NCI-H524 treated with DMSO at 0.1 percent for 48 hours (cell line): ENCODE results near the gene RBMS1.

Experiments used
- DNase-seq: peaks from one replicate; lab custom pipeline; 2025; lab: John Stamatoyannopoulos, UW

The RBMS1 gene

GRCh38 chr2:160332318-160332717, 161.3 kb downstream of the RBMS1 start:
- DNase-seq: no peak

DNA sequence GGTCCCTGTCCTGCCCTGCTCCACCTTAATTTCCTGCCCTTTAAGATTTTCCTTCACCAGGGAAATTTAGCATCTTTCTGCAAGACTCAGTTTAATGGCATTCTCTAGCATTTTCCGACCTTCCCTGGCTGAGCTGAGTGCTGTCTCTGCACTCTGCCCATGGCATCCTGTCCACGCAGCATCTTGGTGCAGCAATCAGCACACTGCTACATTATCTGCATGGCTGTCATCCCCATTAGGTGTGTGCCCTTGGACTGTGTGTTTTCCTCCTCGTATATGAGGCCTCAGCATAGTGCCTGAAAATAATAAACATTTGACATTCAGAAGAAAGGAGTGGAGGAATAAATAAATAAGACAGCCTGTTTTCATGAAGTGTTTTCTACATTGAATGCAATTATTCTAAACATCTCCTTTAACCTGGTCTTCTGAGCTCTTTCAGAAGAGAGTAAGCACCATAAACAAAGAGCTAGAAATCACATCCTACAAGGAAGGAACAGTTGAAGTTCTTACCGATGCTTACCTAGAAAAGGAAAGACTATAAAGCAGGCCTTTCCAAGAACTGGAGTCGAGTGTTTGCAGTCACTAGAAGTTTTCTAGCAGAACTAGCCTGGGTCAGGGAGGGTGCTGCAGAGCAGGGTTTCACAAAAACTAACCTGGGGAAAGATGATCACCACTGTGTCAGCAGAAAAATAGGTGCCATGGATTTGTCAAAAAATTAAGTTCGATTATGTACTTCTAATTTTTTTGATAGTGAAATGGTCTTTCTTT, 162.2 kb downstream of the RBMS1 start:
- DNase-seq: no peak

- DNase-seq: no peak
Measured at GRCh38 chr2:160328811-160329527, 164.6 kb downstream of the RBMS1 start.

- DNase-seq: no peak
Measured at GRCh38 chr2:160326786-160327185, 166.8 kb downstream of the RBMS1 start.

GRCh38 chr2:160325418-160325817, 168.2 kb downstream of the RBMS1 start:
- DNase-seq: no peak

DNA sequence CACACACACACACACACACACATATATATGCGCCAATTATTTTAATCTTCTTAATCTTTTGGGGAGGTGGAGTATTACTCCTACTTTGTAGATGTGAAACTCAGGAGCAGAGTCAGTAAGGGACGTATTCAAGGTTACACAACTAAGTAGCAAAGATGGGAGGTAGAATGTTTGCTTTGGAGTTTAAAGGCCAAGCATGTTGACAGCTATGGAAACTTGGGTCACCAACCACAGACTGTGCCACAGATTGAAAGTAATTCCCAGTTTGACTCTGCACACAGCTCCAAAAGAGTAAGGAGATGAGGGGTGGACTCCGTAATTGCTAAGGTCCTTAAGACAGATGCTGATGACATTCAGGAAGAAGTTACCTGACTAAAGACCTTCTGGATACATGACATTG, 168.7 kb downstream of the RBMS1 start:
- DNase-seq: no peak

DNA sequence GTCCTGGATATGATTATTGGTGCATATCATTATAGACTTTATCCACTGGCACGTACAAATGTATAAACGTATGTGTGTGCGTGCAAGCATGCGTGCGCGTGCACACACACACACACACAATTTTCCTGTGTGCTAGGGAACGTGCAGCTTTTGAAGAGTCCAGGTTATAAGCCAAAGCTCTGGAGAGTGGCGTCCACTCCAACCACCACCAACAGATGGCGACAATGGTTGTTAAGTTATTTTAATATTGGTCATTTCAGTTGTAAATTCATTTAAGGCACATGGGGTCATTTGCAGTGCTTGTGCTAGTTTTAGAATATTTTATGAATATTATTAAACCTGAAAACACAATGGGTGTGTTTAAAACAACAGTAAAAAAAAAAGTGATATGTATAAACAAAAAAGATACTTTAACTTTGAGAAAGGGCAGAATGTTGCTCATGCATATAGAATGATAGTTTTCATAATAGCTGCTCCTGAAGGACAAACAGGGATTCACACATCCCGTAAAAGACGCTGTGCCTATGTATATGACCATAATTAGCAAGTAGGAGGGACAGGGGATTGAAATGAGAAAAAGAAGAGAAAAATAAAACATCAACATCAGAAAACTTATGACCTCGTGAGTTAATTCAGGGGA, 169.3 kb downstream of the RBMS1 start:
- DNase-seq: no peak

GRCh38 chr2:160322320-160322719, 171.3 kb downstream of the RBMS1 start:
- DNase-seq: no peak

- DNase-seq: no peak
Measured at GRCh38 chr2:160321006-160321405, 172.6 kb downstream of the RBMS1 start.

DNA sequence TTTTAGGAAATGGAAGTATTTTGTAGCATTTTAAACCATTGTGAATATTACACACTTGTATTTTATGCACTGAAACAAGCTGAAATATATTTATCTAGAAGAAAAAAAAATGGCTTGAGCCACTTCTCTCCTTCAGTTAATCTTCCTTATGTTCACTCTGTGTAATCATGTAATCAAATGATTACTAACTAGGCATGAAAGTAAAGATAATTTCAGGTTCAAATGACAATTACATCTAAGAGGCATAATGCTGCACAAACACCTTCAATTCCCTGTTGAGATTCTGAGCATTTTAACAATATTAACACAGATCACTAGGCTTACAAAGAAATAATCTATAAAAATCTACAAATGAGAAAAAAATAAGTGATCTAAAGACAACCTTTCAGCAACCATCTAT, 173.9 kb downstream of the RBMS1 start:
- DNase-seq: no peak

- DNase-seq: no peak
Measured at GRCh38 chr2:160318218-160318617, 175.4 kb downstream of the RBMS1 start.

- no peak for DNase-seq
Measured at GRCh38 chr2:160317181-160318099, 176.2 kb downstream of the RBMS1 start.

GRCh38 chr2:160315337-160315736, 178.3 kb downstream of the RBMS1 start:
- DNase-seq: no peak

DNA sequence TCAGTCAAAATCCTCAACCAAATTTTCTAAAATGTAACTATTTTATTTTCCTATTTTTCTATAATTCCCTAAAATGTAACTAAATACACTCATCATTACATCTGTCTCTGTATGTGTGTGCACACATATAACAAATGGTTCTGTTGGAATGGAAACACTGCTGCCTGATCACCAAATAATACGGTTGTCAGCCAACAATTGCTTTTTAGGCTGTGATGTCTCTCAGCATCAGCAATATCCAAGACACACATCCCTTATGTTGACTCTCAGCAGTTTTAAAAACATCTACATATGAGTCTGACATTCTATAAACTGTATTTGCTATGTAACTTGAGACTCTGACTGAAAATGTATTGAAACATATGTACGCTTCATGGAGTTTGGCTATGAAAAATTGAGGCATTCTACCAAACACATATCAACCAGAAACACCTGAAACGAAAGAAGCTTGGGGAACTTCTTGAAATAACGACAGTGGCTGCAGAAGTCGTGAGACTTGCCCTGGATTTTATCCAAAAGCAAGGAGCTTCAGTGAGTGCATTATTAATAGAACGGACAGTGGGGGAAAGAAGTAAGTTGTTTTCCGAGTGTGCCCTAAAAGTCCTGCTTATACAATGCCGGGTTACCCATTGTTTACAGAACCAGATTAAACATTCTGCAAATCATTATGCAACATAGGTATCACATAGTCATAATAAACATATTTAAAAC, 183.3 kb downstream of the RBMS1 start:
- DNase-seq: no peak

DNA sequence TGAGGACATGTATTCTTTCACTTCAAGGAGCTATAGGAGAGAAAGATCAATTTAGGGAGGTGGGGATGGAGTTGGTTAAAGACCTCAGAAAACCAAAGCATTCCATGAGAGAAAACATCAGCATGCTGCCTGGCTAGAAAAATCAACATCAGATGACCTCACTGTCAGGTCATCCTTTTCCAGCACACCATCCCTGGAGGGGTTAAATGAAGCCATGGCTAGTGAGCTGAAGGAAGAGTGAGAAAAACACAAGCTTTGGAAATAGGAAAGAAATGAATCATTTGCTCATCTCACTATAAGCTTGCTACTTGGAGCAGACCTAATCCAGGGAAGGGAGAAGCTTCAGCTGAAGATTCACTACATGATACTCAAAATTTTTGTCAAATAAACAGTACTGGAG, 184.0 kb downstream of the RBMS1 start:
- DNase-seq: no peak

DNA sequence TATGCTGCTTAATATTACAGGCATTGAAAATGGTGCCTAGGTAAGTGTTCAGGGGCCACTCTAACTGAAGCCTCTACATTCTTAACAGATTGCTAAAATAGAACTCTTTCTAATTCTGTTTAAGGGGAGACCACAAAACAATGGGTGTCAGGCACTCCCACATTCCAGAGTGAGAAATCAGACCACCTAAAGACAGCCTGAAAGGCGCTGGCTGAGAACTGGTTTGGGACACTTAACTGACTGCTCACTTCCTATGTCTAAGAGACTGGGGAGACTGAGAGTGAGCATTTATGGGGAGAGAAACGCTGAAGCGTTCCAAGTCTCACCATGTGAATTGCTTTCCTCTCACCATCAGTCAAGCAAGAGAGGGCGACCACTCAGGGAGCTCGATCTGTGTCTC, 184.7 kb downstream of the RBMS1 start:
- DNase-seq: no peak

- no peak for DNase-seq
Measured at GRCh38 chr2:160308476-160308875, 185.1 kb downstream of the RBMS1 start.

GRCh38 chr2:160306985-160307384, 186.6 kb downstream of the RBMS1 start:
- no peak for DNase-seq

DNA sequence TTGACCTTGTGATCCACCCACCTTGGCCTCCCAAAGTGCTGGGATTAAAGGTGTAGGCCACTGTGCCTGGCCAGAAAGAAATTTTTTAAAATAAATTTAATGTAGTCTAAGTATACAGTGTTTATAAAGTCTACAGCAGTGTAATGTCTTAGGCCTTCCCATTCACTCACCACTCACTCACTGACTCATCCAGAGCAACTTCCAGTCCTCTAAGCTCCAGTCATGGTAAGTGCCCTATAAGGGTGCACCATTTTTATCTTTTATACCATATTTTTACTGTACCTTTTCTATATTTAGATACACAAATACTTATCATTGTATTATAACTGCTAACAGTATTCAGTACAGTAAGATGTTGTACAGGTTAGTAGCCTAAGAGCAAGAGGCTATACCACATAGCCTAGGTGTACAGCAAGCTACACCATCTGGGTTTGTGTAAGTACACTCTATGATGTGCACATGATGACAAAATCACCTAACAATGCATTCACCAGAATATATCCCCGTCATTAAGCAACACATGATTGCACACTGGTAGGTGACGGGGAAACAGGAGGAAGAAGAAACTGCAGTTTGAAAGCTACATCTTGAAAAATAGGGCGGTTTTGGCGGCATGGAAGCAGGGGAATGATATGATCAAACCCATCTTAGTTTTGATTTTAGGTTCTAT, 188.4 kb downstream of the RBMS1 start:
- DNase-seq: no peak

DNA sequence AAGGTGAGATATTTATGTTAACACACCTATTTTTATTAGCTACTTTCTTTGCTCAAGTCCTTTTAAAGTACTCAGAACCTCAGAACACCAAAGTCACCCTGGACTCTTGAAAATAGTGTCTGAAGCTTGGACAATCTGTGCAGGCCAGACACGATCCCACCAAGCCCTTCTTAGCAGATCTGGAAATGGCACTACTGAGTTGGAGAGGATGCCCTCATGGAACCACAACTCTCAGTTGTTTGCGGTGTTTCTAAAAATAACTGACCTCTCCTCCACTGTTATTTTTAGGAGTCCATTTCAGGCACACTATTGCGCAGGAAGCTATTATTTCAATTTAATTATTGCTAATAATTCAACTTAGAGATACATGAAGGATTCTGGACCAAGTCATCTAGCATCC, 190.1 kb downstream of the RBMS1 start:
- no peak for DNase-seq

- DNase-seq: no peak
Measured at GRCh38 chr2:160303076-160303475, 190.5 kb downstream of the RBMS1 start.
